ENCODE measurements around the gene DDRGK1. TPM values are rescaled to one million over a fixed set of nuclear protein-coding genes. Genes with fewer than 3 reads are reported as not detected.

DDRGK1 gene
- total and polyA plus RNA-seq, 2 of the 4 experiments (the other 2 are of a cell fraction): 12.2 to 29.6 TPM

GRCh38 chr20:3224681-3225421 lies 20.4 kb upstream of the DDRGK1 start:
- Histone ChIP-seq H2BK20ac (ENCODE audit: low read depth, low read length) (no peak overlapping the region), H3K4me1 (ENCODE audit: control insufficient read depth, insufficient read depth, low read length) (no peaks in the 10 kb centered on the region), H3K9ac (ENCODE audit: low read depth, low read length) (no peak overlapping the region), H4K20me1 (ENCODE audit: insufficient read depth, low read length) (no peaks in the 10 kb centered on the region), H4K8ac (ENCODE audit: low read depth in 2 of 2, low read length in 2 of 2) (no peak overlapping the region), H3K23ac (ENCODE audit: low read depth, low read length) (no peak overlapping the region), H3K9me3 (ENCODE audit: control insufficient read depth, insufficient read depth, low read length) (no peaks in the 10 kb centered on the region), H2BK15ac (ENCODE audit: low read depth, low read length) (no peak overlapping the region), H3K4me2 (ENCODE audit: low read depth, low read length) (no peak overlapping the region), H3K9me1 (ENCODE audit: insufficient read depth, low read length) (no peaks in the 10 kb centered on the region), H3K79me1 (ENCODE audit: low read depth in 1 of 2, low read length in 2 of 2) (no peaks in the 10 kb centered on the region), H3K36me3 (ENCODE audit: control insufficient read depth, insufficient read depth, low read length) (peaks cover 26% of the 10 kb centered on the region), H2AK9ac (replicated peaks; ENCODE audit: low read depth, low read length, poor library complexity) (no peak overlapping the region), H3K14ac (replicated peaks; ENCODE audit: low read depth, low read length) (no peak overlapping the region), H2BK5ac (ENCODE audit: low read depth, low read length, poor library complexity, severe bottlenecking) (no peak overlapping the region), H3K4me3 (ENCODE audit: insufficient read depth, low read depth, low read length) (no peak overlapping the region), H2BK120ac (ENCODE audit: low read depth, low read length) (no peak overlapping the region), H3K27me3 (ENCODE audit: control insufficient read depth, insufficient read depth, low read length) (no peaks in the 10 kb centered on the region), H3K4ac (ENCODE audit: low read depth, low read length) (no peak overlapping the region), H3K56ac (ENCODE audit: extremely low read depth, insufficient read depth, low read length) (no peak overlapping the region), H2AFZ (replicated peaks; ENCODE audit: low read length, poor library complexity) (no peak overlapping the region), H3K27ac (ENCODE audit: insufficient read depth, low read length) (no peak overlapping the region), H4K91ac (ENCODE audit: insufficient read depth, low read depth, low read length) (no peak overlapping the region), H4K5ac (ENCODE audit: low read depth, low read length) (no peak overlapping the region), H3K18ac (ENCODE audit: low read depth, low read length) (no peak overlapping the region), H2AK5ac (ENCODE audit: low read depth, low read length) (no peak overlapping the region)
- CTCF ChIA-PET: no interaction called here
- dilution Hi-C loops (cut with HindIII; ENCODE audit: low sequenced_read_pairs, unreplicated experiment): no loop called here
- POLR2A ChIA-PET (ENCODE audit: unreplicated experiment): no interaction called here
- TF ChIP-seq BHLHE40 (IDR thresholded peaks at IDR 0.05; ENCODE audit: low read depth, low read length): no peak
- TF ChIP-seq RCOR1 (IDR thresholded peaks at IDR 0.05; ENCODE audit: insufficient replicate concordance, low read length): no peak
- no peak for TF ChIP-seq MXI1 (IDR thresholded peaks at IDR 0.05; ENCODE audit: borderline replicate concordance, low read depth, low read length)
- no peak for TF ChIP-seq MAFK (IDR thresholded peaks at IDR 0.05; ENCODE audit: low read depth, low read length)
- no peak for TF ChIP-seq CHD1 (IDR thresholded peaks at IDR 0.05; ENCODE audit: low read depth, low read length)
- no peak for TF ChIP-seq NFE2L2 (IDR thresholded peaks at IDR 0.05; ENCODE audit: low read depth, low read length)
- no peak for TF ChIP-seq RFX5 (IDR thresholded peaks at IDR 0.05; ENCODE audit: low read depth, low read length)
- TF ChIP-seq CTCF (conservative IDR thresholded peaks at IDR 0.05; ENCODE audit: low read depth, low read length): no peak
- no peak for TF ChIP-seq MAZ (IDR thresholded peaks at IDR 0.05; ENCODE audit: borderline replicate concordance, low read depth, low read length)
- no peak for TF ChIP-seq FOS (IDR thresholded peaks at IDR 0.05; ENCODE audit: low read depth, low read length)
- no peak for TF ChIP-seq SMC3 (IDR thresholded peaks at IDR 0.05; ENCODE audit: low read depth, low read length)
- no peak for TF ChIP-seq POLR2A (IDR thresholded peaks at IDR 0.05; ENCODE audit: low read depth, low read length)
- TF ChIP-seq, protein P1, sequence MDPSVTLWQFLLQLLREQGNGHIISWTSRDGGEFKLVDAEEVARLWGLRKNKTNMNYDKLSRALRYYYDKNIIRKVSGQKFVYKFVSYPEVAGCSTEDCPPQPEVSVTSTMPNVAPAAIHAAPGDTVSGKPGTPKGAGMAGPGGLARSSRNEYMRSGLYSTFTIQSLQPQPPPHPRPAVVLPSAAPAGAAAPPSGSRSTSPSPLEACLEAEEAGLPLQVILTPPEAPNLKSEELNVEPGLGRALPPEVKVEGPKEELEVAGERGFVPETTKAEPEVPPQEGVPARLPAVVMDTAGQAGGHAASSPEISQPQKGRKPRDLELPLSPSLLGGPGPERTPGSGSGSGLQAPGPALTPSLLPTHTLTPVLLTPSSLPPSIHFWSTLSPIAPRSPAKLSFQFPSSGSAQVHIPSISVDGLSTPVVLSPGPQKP (IDR thresholded peaks at IDR 0.05; ENCODE audit: borderline replicate concordance, low read depth, low read length): no peak
- TF ChIP-seq, protein P2, sequence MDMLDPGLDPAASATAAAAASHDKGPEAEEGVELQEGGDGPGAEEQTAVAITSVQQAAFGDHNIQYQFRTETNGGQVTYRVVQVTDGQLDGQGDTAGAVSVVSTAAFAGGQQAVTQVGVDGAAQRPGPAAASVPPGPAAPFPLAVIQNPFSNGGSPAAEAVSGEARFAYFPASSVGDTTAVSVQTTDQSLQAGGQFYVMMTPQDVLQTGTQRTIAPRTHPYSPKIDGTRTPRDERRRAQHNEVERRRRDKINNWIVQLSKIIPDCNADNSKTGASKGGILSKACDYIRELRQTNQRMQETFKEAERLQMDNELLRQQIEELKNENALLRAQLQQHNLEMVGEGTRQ (IDR thresholded peaks at IDR 0.05; ENCODE audit: low read depth, low read length): no peak
- no peak for TF ChIP-seq CEBPB (IDR thresholded peaks at IDR 0.05; ENCODE audit: low read depth, low read length)
- no peak for TF ChIP-seq RAD21 (IDR thresholded peaks at IDR 0.05; ENCODE audit: low read length)
- no TSS peak for BruUV-seq (replicated peaks)
- 100% methylated on average over 1 of the region's 8 CpGs; no CpG with 5 or more reads in 1 of the 2 experiments for WGBS, 2 experiments (ENCODE audit: extremely low coverage in 2 of 2, insufficient read length in 1 of 2)
- in situ Hi-C loops (cut with MboI; ENCODE audit: low sequenced_read_pairs): no loop called here
- ATAC-seq (ENCODE audit: low read depth) (no peak), DNase-seq (no peak)
- intact Hi-C loops (cut with micrococcal nuclease): no loop called here

All from IMR-90 (cell line).